ENCODE data around the gene SETD6.
"Not testable (repeated sequence)": the region's sequence is repeated elsewhere in the genome, so short reads cannot be mapped to it uniquely, and the experiment has no call there.

The SETD6 gene

DNA sequence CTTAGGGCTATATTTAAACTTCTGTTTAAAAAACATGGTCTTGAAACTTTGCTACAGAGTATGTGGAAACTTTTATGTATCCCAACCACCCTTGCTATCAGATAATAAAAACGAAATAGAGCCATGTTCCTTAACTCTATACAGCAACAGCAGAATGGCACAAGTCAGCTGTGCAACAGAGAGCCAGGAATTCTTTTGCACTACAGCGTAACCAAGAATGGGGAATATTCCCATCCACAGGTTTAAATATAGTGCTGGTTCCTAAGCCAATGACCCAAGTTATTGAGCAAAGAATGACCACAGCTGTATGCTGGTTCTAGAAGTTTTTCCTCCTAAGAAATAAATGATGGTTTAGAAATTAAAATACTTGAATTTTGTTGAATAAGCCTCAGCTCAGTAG, 33.1 kb downstream of the SETD6 start:
- no peak for DNase-seq

DNA sequence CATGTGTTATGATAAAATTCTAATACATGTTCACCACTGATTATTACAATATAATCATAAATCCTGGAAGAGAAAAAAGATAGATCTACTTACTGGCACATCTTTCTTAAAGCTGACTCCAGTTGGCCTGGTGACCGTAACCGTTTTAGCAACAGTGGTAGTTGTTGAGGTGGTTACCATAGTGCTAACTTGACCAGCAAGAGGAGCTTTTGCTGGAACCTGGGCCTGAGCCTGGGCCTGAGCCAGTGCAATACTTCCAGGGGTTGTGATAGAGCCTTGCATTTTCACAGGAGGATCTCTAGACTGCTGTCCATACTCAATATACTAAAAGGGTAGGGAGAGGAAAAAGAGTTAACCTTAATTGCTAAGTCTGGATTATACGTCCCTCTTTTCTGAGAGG, 36.2 kb downstream of the SETD6 start:
- no peak for DNase-seq

DNA sequence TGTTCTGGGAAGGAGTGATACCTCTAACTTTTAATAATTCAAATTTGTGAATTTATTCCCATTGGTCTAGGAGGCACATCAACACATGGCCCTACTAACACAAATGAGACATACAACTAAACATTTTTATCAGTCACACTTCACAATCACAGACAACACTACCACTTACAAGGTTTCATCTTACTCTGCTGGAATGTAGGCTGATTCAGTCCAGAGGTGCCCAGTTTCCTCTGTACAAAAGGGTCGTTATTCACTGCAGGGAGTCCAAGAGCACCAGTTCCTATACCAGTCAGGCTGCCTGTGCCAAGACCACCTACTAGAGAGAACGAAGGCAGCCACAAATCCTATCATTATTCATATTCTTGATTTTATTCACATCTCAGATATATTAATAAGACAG, 41.4 kb downstream of the SETD6 start:
- no peak for DNase-seq

DNA sequence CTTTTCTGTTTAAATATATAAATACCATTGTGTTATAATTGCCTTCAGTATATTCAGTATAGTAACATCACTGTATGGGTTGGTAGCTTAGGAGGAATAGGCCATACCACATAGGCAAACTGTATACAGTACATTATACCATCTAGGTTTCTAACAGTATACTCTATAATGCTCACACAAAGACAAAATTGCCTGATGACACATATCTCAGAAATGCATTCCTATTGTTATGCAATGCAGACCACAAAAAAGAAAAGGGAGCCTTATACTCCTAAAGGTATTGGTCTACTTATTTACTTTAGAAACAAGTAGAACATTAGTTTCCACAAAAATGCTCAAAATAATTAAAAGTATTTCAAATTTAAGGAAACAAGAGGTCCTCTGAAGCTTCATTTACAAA, 47.9 kb downstream of the SETD6 start:
- DNase-seq: no peak

DNA sequence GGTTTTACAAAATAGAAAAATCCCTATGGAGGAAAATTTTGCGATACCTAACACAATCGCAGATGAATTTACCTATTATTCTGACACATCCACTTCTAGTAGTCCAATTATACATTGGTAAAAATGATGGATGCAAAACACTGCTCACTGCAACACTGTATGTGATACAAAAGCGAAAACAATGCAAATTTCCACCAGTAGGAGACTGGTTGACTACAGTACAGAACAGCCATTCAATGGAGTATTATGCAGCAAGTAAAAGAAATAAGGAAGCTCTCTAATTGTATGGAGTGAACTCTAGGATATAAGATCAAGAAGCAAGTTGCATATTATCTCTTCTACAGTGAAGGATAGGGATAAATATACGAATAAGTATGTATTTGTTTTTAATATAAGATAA, 48.5 kb downstream of the SETD6 start:
- DNase-seq: no peak

DNA sequence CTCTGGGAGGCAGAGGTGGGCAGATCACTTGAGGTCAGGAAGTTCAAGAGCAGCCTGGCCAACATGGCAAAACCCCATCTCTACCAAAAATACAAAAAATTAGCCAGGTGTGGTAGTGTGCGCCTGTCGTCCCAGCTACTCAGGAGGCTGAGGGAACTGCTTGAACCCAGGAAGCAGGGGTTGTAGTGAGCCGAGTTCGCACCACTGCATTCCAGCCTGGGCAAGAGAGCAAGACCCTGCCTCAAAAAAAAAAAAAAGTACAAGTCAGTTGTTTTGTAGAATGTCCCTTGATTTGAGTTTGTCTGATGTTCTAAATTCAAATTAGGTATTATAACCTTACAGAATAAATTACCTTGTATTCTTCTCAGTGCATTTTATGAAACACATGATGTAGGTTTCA, 50.4 kb downstream of the SETD6 start:
- not testable (repeated sequence) for DNase-seq
